Stimulated activated CD4-positive, alpha-beta T cell treated with anti-CD3 and anti-CD28 coated beads, TNF-alpha, amount 100 ng/mL, for 48 hours (primary cell): ENCODE data around the gene CCR5AS.

Experiments used
- DNase-seq, 3 donors: peaks; one replicate each; pipeline ENCODE4 v3.0.0-alpha.2; 2020; ENCODE audit warnings: low read depth in 3 of 3

The CCR5AS gene

DNA sequence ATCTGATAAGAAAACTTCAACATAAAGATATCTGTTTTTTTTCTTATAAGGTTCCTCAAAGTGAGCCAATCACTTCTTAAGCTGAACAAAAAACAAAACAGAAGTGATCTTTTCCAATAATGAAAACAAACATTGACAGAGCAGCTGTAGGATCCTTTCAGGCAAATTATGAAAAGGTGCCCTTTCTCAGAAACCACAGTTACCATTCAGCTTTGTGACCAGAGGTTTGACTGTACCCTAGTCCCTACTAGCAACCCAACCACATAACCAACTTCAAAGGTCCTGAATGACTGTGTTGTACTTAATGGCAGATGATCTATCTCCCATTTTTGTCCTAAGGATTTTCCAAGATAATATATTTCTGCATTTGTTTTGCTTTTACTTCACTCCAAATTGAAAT lies 92.3 kb downstream of the CCR5AS start:
- no peak for DNase-seq
